HCT116 (cell line): Measurements from ENCODE around the gene E2F6. TPM values are rescaled to one million over a fixed set of nuclear protein-coding genes. Genes with fewer than 3 reads are reported as not detected.

Experiments
- ATAC-seq: fragments of 200-7000 bp; cut with Tn5 transposase; 2 replicates; pipeline ENCODE4 v1.9.1; 2020; ENCODE audit warnings: mild to moderate bottlenecking, moderate library complexity
- BruUV-seq: library from RNA; stranded (reverse); fragments of 400-500 nt; replicated peaks from 2 replicates; lab custom pipeline; 2021; lab: Mats Ljungman, UMichigan
- CTCF ChIA-PET: fragments of 300-600 bp; sonication (Branson Sonifier 250); formaldehyde crosslinking; loops from one replicate; lab custom pipeline; 2021; ENCODE audit warnings: antibody characterized with exemption; lab: Charles Lee
- POLR2A ChIA-PET: fragments of 300-600, 350-600 bp; sonication (Branson Sonifier 250); formaldehyde crosslinking; loops from one replicate; lab custom pipeline; 2021; ENCODE audit warnings: antibody characterized with exemption; lab: Charles Lee
- RAD21 ChIA-PET, 2 experiments: fragments of 300-600 bp; sonication (Branson Sonifier 250); formaldehyde crosslinking; loops; one replicate each; lab custom pipeline; 2023; ENCODE audit warnings: low total read pairs in 2 of 2; ENCODE audit not compliant: uncharacterized antibody in 2 of 2, unreplicated experiment in 2 of 2, low non-redundant PET in 1 of 2; lab: Charles Lee
- DNase-seq: peaks from one replicate; pipeline ENCODE4 v3.0.0-alpha.2; 2010; ENCODE audit warnings: low read depth, low spot score
- H2AFZ ChIP-seq: fragments of 200-600 bp; shearing (Covaris generic), sonication (generic); 2 replicates; pipeline ENCODE4 v1.6.1; 2017; ENCODE audit warnings: low read depth, mixed run types, mixed read lengths, antibody characterized with exemption, low read length; ENCODE audit not compliant: poor library complexity, severe bottlenecking
- H3K27ac ChIP-seq: 2 replicates; pipeline ENCODE4 v1.5.1; 2012; ENCODE audit warnings: low read depth, low read length
- H3K27me3 ChIP-seq: fragments of 200-600 bp; sonication (generic); 2 replicates; pipeline ENCODE4 v1.6.1; 2016; ENCODE audit warnings: mixed run types, low read length, mixed read lengths; ENCODE audit not compliant: insufficient read depth
- H3K36me3 ChIP-seq, 2 experiments: fragments of 200-500 bp in 1 of 2; fragments of 200-600 bp in 1 of 2; sonication (Bioruptor generic) in 1 of 2; sonication (generic) in 1 of 2; 2 replicates each; pipeline versions ENCODE4 v1.5.1 to v1.6.1; 2014 to 2016; ENCODE audit warnings: low read length in 2 of 2, inconsistent platforms in 1 of 2, mixed read lengths in 1 of 2, mixed run types in 1 of 2; ENCODE audit not compliant: insufficient read depth in 2 of 2, control insufficient read depth in 1 of 2
- H3K4me1 ChIP-seq, 2 experiments: fragments of 200-600 bp in 1 of 2; sonication (generic) in 1 of 2; 2 replicates each; pipeline versions ENCODE4 v1.5.1 to v1.6.1; 2012 to 2017; ENCODE audit warnings: low read length in 2 of 2, inconsistent platforms in 1 of 2, mild to moderate bottlenecking in 1 of 2, mixed read lengths in 1 of 2, mixed run types in 1 of 2, moderate library complexity in 1 of 2; ENCODE audit not compliant: insufficient read depth in 2 of 2, control insufficient read depth in 1 of 2
- H3K4me2 ChIP-seq: fragments of 200-600 bp; sonication (generic); 2 replicates; pipeline ENCODE4 v1.6.1; 2017; ENCODE audit warnings: mixed run types, low read length, mixed read lengths
- H3K4me3 ChIP-seq, 2 experiments: fragments of 200-600 bp in 1 of 2; sonication (generic) in 1 of 2; replicated peaks in 1 of 2; 2 replicates each; pipeline ENCODE4 v1.5.1; 2011 to 2016; ENCODE audit warnings: low read length in 2 of 2, control low read depth in 1 of 2, low read depth in 1 of 2, mild to moderate bottlenecking in 1 of 2, mixed read lengths in 1 of 2, mixed run types in 1 of 2
- H3K79me2 ChIP-seq: fragments of 200-600 bp; sonication (generic); 2 replicates; pipeline ENCODE4 v1.6.1; 2017; ENCODE audit warnings: mild to moderate bottlenecking, mixed run types, low read length, moderate library complexity, mixed read lengths; ENCODE audit not compliant: insufficient read depth
- H3K9ac ChIP-seq: fragments of 200-600 bp; sonication (generic); 2 replicates; pipeline ENCODE4 v1.6.1; 2016; ENCODE audit warnings: low read length, mixed read lengths
- H3K9me2 ChIP-seq: fragments of 200-600 bp; sonication (generic), shearing (Covaris generic); 2 replicates; pipeline ENCODE4 v1.6.1; 2017; ENCODE audit warnings: mixed run types, mild to moderate bottlenecking, moderate library complexity; ENCODE audit not compliant: insufficient read depth
- H3K9me3 ChIP-seq, 2 experiments: fragments of 200-500 bp in 1 of 2; fragments of 200-600 bp in 1 of 2; sonication (Bioruptor generic) in 1 of 2; sonication (generic) in 1 of 2; 2 replicates each; pipeline ENCODE4 v1.6.1; 2014 to 2017; ENCODE audit warnings: low read length in 2 of 2, mixed read lengths in 2 of 2, inconsistent platforms in 1 of 2, low read depth in 1 of 2, mild to moderate bottlenecking in 1 of 2, mixed run types in 1 of 2, moderate library complexity in 1 of 2; ENCODE audit not compliant: control insufficient read depth in 1 of 2, insufficient read depth in 1 of 2
- H4K20me1 ChIP-seq: fragments of 200-600 bp; sonication (generic), shearing (Covaris generic); 2 replicates; pipeline ENCODE4 v1.6.1; 2017; ENCODE audit warnings: mixed run types, mild to moderate bottlenecking, moderate library complexity; ENCODE audit not compliant: insufficient read depth
- ATF3 ChIP-seq: IDR thresholded peaks from 2 replicates; pipeline ENCODE4 v1.6.1; 2012
- FOSL1 ChIP-seq: IDR thresholded peaks from 2 replicates; pipeline ENCODE4 v1.6.1; 2012; ENCODE audit warnings: low read depth
- POLR2AphosphoS5 ChIP-seq: IDR thresholded peaks from 2 replicates; pipeline ENCODE4 v1.6.1; 2011; ENCODE audit warnings: mild to moderate bottlenecking, low read depth, low read length, moderate library complexity
- SRF ChIP-seq: IDR thresholded peaks from 2 replicates; pipeline ENCODE4 v1.6.1; 2012; ENCODE audit warnings: low read depth
- intact Hi-C: fragments of 100-400 bp; cut with micrococcal nuclease; formaldehyde crosslinking; loops from 2 replicates; pipeline ENCODE4 v1.10.0; 2022
- total RNA-seq: library from RNA; stranded (reverse); gene quantifications from one replicate; pipeline ENCODE4 v1.2.1, GENCODE V29; 2021; ENCODE audit not compliant: unreplicated experiment

E2F6 gene
- total RNA-seq, 1 experiment from 2014 or later = 22.8 TPM

GRCh38 chr2:11422491-11422865, 43.5 kb downstream of the E2F6 start:
- Histone ChIP-seq H3K27me3 (no peaks in the 10 kb centered on the region), H3K4me3 (no peak overlapping the region), H3K9me3 (peaks cover 0 to 6% of the 10 kb centered on the region in 2 experiments; a peak in 1 of 4 replicates), H3K9me2 (no peaks in the 10 kb centered on the region), H3K9ac (no peak overlapping the region), H3K79me2 (no peaks in the 10 kb centered on the region), H3K4me2 (no peak overlapping the region), H4K20me1 (no peaks in the 10 kb centered on the region), H3K4me1 (no peaks in the 10 kb centered on the region), H3K27ac (no peak overlapping the region), H2AFZ (no peak overlapping the region), H3K36me3 (no peaks in the 10 kb centered on the region)
- DNase-seq = no peak
- ChIA-PET POLR2A (no interaction called here), RAD21 (no interaction called here), CTCF (no interaction called here)
- BruUV-seq = no TSS peak
- no peak for ATAC-seq
- intact Hi-C loops = no loop called here
- TF ChIP-seq POLR2AphosphoS5 = no peak

- ATAC-seq = no peak
- TF ChIP-seq ATF3 (no peak), SRF (no peak), FOSL1 (no peak)
- TF ChIP-seq, all 23 proteins: peak for 0
- no peaks in the 10 kb centered on the region for H4K20me1 ChIP-seq
- BruUV-seq = no TSS peak
- intact Hi-C loops = no loop called here
- DNase-seq = no peak
- H3K4me3 ChIP-seq = no peak overlapping the region
- H3K79me2 ChIP-seq = no peaks in the 10 kb centered on the region
- POLR2A ChIA-PET = no interaction called here
- no peak overlapping the region for H3K4me2 ChIP-seq
- H3K4me1 ChIP-seq = no peaks in the 10 kb centered on the region
- no peaks in the 10 kb centered on the region for H3K27me3 ChIP-seq
- peaks cover 0 to 6% of the 10 kb centered on the region in 2 experiments; a peak in 1 of 4 replicates for H3K9me3 ChIP-seq
- CTCF ChIA-PET = no interaction called here
- H3K27ac ChIP-seq = no peak overlapping the region
- no peak overlapping the region for H3K9ac ChIP-seq
- H3K36me3 ChIP-seq = no peaks in the 10 kb centered on the region
- RAD21 ChIA-PET = no interaction called here
- H3K9me2 ChIP-seq = no peaks in the 10 kb centered on the region
- no peak overlapping the region for H2AFZ ChIP-seq
Observed at GRCh38 chr2:11421863-11422490, 44.0 kb downstream of the E2F6 start.
